Upper lobe of right lung (tissue), 1 donor: ENCODE data around the gene LRRC71. TPM values are rescaled to one million over a fixed set of nuclear protein-coding genes. Genes with fewer than 3 reads are reported as not detected.

Source experiments
- ATAC-seq: fragments of 200-7000 bp; cut with Tn5 transposase; one replicate; pipeline ENCODE4 v1.9.1; 2020; ENCODE audit warnings: mild to moderate bottlenecking, moderate library complexity
- DNase-seq: peaks from one replicate; pipeline ENCODE4 v3.0.0-alpha.2; 2020
- H3K27ac ChIP-seq: fragments of 200-600 bp; one replicate; pipeline ENCODE4 v1.8.0; 2022
- H3K27me3 ChIP-seq: fragments of 200-600 bp; one replicate; pipeline ENCODE4 v1.8.0; 2022; ENCODE audit warnings: mild to moderate bottlenecking
- H3K36me3 ChIP-seq: fragments of 200-600 bp; one replicate; pipeline ENCODE4 v1.8.0; 2022
- H3K4me1 ChIP-seq: fragments of 200-600 bp; one replicate; pipeline ENCODE4 v1.8.0; 2022
- H3K4me3 ChIP-seq: fragments of 200-600 bp; one replicate; pipeline ENCODE4 v1.8.0; 2022; ENCODE audit warnings: mild to moderate bottlenecking
- H3K9me3 ChIP-seq: fragments of 200-600 bp; one replicate; pipeline ENCODE4 v1.8.0; 2022
- CTCF ChIP-seq: fragments of 200-600 bp; IDR thresholded peaks from one replicate; pipeline ENCODE4 v1.8.0; 2022; ENCODE audit warnings: antibody characterized with exemption
- intact Hi-C: fragments of 100-400 bp; cut with DNase I; formaldehyde crosslinking; loops from one replicate; pipeline ENCODE4 v1.11.0; 2022
- total RNA-seq: library from RNA; stranded (reverse); fragmentation: NEBNext Ultra II Directional; extraction: Animal tissue kit (Norgen Biotek cat#: 25700); gene quantifications from one replicate; pipeline ENCODE4 v1.2.1, GENCODE V29; 2021
- donor health status: DM: no; HTN: yes; CAD: no; lungs with severe emphysema.

The LRRC71 gene
- total RNA-seq, 1 donor from 2014 or later, result 0.26 TPM

GRCh38 chr1:156933136-156933535 is 12.7 kb downstream of the LRRC71 start:
- no peak for ATAC-seq
- Histone ChIP-seq H3K36me3 (peaks cover 11% of the 10 kb centered on the region), H3K4me1 (peaks cover 3% of the 10 kb centered on the region), H3K4me3 (no peak overlapping the region), H3K27ac (no peak overlapping the region), H3K27me3 (peaks cover 12% of the 10 kb centered on the region), H3K9me3 (no peaks in the 10 kb centered on the region)
- no peak for DNase-seq
- intact Hi-C loops, result no loop called here
- TF ChIP-seq CTCF, result no peak

GRCh38 chr1:156935505-156936128 is 15.2 kb downstream of the LRRC71 start:
- Histone ChIP-seq H3K27me3 (no peaks in the 10 kb centered on the region), H3K36me3 (peaks cover 29% of the 10 kb centered on the region), H3K27ac (no peak overlapping the region), H3K9me3 (no peaks in the 10 kb centered on the region), H3K4me3 (no peak overlapping the region), H3K4me1 (peaks cover 3% of the 10 kb centered on the region)
- ATAC-seq (no peak), DNase-seq (no peak)
- no peak for TF ChIP-seq CTCF
- intact Hi-C loops, result no loop called here

GRCh38 chr1:156936191-156936590 is 15.8 kb downstream of the LRRC71 start:
- ATAC-seq, result no peak
- TF ChIP-seq CTCF, result no peak
- H3K9me3 ChIP-seq, result no peaks in the 10 kb centered on the region
- no peak for DNase-seq
- peaks cover 35% of the 10 kb centered on the region for H3K36me3 ChIP-seq
- no peaks in the 10 kb centered on the region for H3K27me3 ChIP-seq
- peaks cover 3% of the 10 kb centered on the region for H3K4me1 ChIP-seq
- intact Hi-C loops, result no loop called here
- H3K27ac ChIP-seq, result no peak overlapping the region
- no peak overlapping the region for H3K4me3 ChIP-seq

- H3K4me1 ChIP-seq, result peaks cover under 1% of the 10 kb centered on the region
- H3K36me3 ChIP-seq, result peaks cover 41% of the 10 kb centered on the region
- no peaks in the 10 kb centered on the region for H3K27me3 ChIP-seq
- H3K9me3 ChIP-seq, result no peaks in the 10 kb centered on the region
- ATAC-seq (no peak), DNase-seq (no peak)
- no peak for TF ChIP-seq CTCF
- intact Hi-C loops, result no loop called here
- H3K27ac ChIP-seq, result no peak overlapping the region
- no peak overlapping the region for H3K4me3 ChIP-seq
Measured at GRCh38 chr1:156936721-156937220, 16.3 kb downstream of the LRRC71 start.

- no peak overlapping the region for H3K4me3 ChIP-seq
- no peaks in the 10 kb centered on the region for H3K9me3 ChIP-seq
- H3K27ac ChIP-seq, result no peak overlapping the region
- TF ChIP-seq CTCF, result no peak
- intact Hi-C loops, result no loop called here
- H3K36me3 ChIP-seq, result peaks cover 52% of the 10 kb centered on the region
- no peaks in the 10 kb centered on the region for H3K27me3 ChIP-seq
- DNase-seq (no peak), ATAC-seq (no peak)
- H3K4me1 ChIP-seq, result no peaks in the 10 kb centered on the region
Measured at GRCh38 chr1:156937883-156938282, 17.5 kb downstream of the LRRC71 start.

GRCh38 chr1:156938813-156939212 is 18.4 kb downstream of the LRRC71 start:
- H3K4me3 ChIP-seq, result no peak overlapping the region
- H3K4me1 ChIP-seq, result no peaks in the 10 kb centered on the region
- DNase-seq (no peak), ATAC-seq (no peak)
- no peaks in the 10 kb centered on the region for H3K27me3 ChIP-seq
- H3K27ac ChIP-seq, result no peak overlapping the region
- no peaks in the 10 kb centered on the region for H3K9me3 ChIP-seq
- peaks cover 60% of the 10 kb centered on the region for H3K36me3 ChIP-seq
- no peak for TF ChIP-seq CTCF
- intact Hi-C loops, result no loop called here
